ENCODE measurements around the gene UBE2C. TPM values are rescaled to one million over a fixed set of nuclear protein-coding genes. Genes with fewer than 3 reads are reported as not detected.

UBE2C gene
- total RNA-seq, 4 donors from 2014 or later = 0.45 to 5.8 (median 2.6) TPM; not detected in 1

- Histone ChIP-seq H3K4me1 (peaks cover 5 to 23% of the 10 kb centered on the region in 2 donors), H3K27me3 (no peaks in the 10 kb centered on the region), H3K9me3 (no peaks in the 10 kb centered on the region), H3K36me3 (peaks cover 0 to 2% of the 10 kb centered on the region in 2 donors), H3K4me3 (replicated peaks in 1 of 3) (peak overlapping the region in 1 of 3 donors; percentile 74), H3K27ac (peak overlapping the region in 2 of 3 donors; percentile 91 to 92)
- intact Hi-C loops (cut with DNase I) = no loop called here
- DNase-seq = no peak
- no peak for TF ChIP-seq POLR2A (IDR thresholded peaks at IDR 0.05)
- peak in 1 of 6 experiments; percentile 4 for TF ChIP-seq CTCF (IDR thresholded peaks at IDR 0.05)
- WGBS, 2 donors = 63 to 69% methylated on average over 3 of the region's 3 CpGs
These were observed 22.9 kb downstream of the UBE2C start for GRCh38 chr20:45835329-45835765.

DNA sequence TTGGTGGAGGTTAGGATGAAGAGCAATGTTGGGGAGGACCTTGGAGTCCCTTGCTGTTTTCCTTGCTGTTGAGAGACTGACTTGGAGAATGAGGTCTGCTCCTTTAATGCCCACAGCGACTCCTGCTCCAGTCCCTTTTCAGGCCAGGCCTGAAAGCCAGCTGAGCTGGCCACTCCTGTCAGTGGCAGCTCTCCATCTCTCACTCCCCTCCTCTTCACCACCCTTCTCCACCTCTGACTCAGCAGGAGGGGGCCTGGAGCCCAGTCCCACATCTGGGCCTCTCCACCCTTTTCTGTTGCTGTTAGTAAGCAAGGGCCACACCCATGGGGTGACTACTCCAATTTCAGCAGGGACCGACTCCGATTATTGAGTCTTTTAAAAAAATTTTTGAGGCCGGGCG is 23.4 kb downstream of the UBE2C start:
- Histone ChIP-seq H3K36me3 (peaks cover 3 to 7% of the 10 kb centered on the region in 2 donors), H3K4me3 (replicated peaks in 1 of 3) (no peak overlapping the region), H3K27ac (peak overlapping the region in 2 of 3 donors; percentile 91 to 92), H3K4me1 (peaks cover 5 to 23% of the 10 kb centered on the region in 2 donors), H3K9me3 (no peaks in the 10 kb centered on the region), H3K27me3 (no peaks in the 10 kb centered on the region)
- intact Hi-C loops (cut with DNase I) = no loop called here
- DNase-seq = peak in 1 of 2 donors; percentile 20
- TF ChIP-seq CTCF (IDR thresholded peaks at IDR 0.05) = no peak
- TF ChIP-seq POLR2A (IDR thresholded peaks at IDR 0.05) = no peak
- WGBS, 2 donors = 87 to 89% methylated on average over 5 of the region's 5 CpGs

DNA sequence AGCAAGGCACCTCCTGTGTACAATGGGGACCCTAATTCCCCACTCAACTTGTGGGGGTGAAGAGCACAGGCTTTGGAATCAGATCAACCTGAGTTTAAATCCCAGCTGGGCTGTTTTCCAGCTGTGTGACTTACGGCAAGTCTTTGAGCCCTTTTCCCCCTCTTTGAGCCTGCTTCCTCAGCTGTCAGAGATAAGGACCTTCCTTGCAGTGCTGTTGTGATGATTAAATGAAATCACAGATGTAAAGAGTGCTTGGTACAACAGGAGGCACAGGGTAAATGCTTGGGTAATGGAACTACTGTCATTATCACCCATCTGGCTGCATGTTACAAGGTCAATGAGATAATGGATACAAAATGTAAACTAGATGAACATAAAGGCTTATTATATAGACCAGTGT is 24.4 kb downstream of the UBE2C start:
- Histone ChIP-seq H3K9me3 (no peaks in the 10 kb centered on the region), H3K27me3 (no peaks in the 10 kb centered on the region), H3K36me3 (peaks cover 10 to 11% of the 10 kb centered on the region in 2 donors), H3K27ac (peak overlapping the region in 1 of 3 donors; percentile 23), H3K4me3 (replicated peaks in 1 of 3) (no peak overlapping the region), H3K4me1 (peaks cover 5 to 26% of the 10 kb centered on the region in 2 donors)
- intact Hi-C loops (cut with DNase I) = no loop called here
- TF ChIP-seq POLR2A (IDR thresholded peaks at IDR 0.05) (no peak), CTCF (IDR thresholded peaks at IDR 0.05) (no peak)
- 56% methylated on average over 1 of the region's 1 CpG for WGBS, 2 donors
- no peak for DNase-seq

DNA sequence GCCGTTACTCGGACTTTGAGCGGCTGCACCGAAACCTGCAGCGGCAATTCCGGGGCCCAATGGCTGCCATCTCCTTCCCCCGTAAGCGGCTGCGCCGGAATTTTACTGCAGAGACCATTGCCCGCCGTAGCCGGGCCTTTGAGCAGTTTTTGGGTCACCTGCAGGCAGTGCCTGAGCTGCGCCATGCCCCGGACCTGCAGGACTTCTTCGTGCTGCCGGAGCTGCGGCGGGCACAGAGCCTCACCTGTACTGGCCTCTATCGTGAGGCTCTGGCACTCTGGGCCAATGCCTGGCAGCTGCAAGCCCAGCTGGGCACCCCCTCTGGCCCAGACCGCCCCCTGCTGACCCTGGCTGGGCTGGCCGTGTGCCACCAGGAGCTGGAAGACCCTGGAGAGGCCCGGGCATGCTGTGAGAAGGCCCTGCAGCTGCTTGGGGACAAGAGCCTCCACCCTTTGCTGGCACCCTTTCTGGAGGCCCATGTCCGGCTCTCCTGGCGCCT is 28.3 kb downstream of the UBE2C start:
- no peak overlapping the region for H3K27ac ChIP-seq
- DNase-seq = no peak
- WGBS, 2 donors = 95% methylated on average over 15 to 17 of the region's 25 CpGs

More for the DNA sequence above, 28.3 kb downstream of the UBE2C start:
- Histone ChIP-seq H3K27me3 (no peaks in the 10 kb centered on the region), H3K9me3 (no peaks in the 10 kb centered on the region), H3K4me3 (replicated peaks in 1 of 3) (no peak overlapping the region), H3K4me1 (peaks cover 15 to 26% of the 10 kb centered on the region in 2 donors), H3K36me3 (peaks cover 28 to 32% of the 10 kb centered on the region in 2 donors)
- TF ChIP-seq CTCF (IDR thresholded peaks at IDR 0.05) = no peak
- intact Hi-C loops (cut with DNase I) = no loop called here

Data from thyroid gland (tissue), 4 donors.